Left forelimb (tissue), 1 donor: ENCODE results near the gene ZCCHC9.
"Not testable (repeated sequence)": the region's sequence is repeated elsewhere in the genome, so short reads cannot be mapped to it uniquely, and the experiment has no call there.

ENCODE experiments used
- DNase-seq: peaks from one replicate; pipeline ENCODE4 v3.0.0-alpha.2; 2018; ENCODE audit warnings: low spot score

ZCCHC9 gene

DNA sequence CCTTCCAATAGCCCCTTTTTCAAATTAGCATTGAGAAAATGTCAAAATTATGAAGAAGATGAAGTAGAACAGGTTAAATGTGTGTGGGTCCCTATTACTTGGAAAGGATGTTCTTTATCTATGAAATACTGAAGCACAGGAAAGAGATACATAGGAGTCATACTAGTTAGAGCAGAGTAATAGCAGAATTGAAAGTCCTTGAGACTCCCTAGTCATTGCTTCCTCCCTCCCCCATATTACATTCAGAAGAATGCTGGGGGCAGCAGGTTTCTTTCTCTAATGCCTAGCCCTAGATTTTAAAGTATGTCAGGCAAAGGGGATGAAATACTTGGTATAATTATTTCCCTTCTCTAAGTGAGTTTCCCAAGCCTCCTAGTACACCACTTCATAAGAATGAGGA lies 4.4 kb downstream of the ZCCHC9 start:
- DNase-seq, result no peak

DNA sequence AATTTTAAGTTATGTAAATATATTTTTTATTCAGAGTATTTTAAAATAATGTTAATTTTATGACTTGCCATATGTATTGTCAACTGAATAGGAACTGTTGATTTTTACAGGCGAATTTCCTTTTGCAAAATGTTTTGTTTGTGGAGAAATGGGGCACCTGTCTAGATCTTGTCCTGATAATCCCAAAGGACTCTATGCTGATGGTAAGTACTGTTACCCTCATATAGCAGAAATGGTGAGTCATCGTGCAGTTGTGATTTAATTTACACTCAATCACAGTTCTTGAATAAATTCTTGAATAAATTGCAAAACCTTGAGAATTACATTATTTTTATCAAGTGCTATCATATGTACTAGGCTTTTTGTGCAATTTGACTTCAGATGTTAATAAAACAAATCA lies 7.4 kb downstream of the ZCCHC9 start:
- DNase-seq, result no peak

DNA sequence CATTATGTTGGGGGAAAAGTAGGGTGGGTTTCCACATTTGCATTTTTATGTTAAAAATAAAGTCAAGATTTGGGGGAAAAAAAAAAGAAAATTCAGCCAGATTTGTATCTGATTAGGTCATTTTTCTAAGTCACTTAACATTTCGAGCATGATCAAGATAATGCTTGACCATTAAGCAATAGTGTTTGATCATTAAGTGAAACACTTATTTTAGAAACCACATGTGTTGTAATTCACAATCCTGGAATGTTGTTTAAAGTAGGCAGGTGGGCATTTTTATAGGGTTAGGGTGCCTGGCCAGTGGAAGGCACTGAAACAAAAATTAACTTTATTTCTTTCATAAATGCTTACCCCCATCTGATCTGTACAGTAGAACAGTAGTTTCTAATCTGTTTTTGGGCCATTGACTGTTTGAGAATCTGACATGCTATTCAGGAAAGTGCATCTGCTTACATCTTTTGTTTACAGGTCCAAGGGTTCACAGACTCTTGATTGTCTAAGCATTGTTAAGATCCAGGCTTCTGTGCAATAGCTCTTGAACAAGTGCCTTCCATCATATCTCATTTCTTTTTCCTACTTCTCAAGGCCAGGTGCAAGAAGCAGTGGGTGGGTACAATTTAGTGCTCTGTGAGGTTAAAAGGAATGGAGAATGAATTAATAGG lies 9.1 kb downstream of the ZCCHC9 start:
- DNase-seq, result no peak

DNA sequence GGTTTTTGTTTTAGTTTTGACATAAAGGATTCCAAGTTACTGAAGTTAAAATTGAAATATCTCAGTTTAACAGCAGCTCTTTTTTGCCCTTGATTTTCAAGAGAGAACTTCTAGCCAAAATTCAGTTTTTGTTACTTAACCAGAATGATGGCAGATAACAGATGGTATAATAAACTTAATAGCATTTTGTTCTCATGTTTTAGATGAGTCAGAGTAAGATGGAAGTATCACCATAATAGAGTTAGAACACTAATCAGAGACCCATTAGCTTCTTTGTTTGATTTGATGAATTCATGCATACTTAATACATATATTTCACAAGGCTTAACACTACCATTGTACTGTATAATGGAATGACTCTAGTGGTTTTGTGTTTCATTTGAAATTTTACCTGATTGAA lies 11.9 kb downstream of the ZCCHC9 start:
- DNase-seq, result no peak

DNA sequence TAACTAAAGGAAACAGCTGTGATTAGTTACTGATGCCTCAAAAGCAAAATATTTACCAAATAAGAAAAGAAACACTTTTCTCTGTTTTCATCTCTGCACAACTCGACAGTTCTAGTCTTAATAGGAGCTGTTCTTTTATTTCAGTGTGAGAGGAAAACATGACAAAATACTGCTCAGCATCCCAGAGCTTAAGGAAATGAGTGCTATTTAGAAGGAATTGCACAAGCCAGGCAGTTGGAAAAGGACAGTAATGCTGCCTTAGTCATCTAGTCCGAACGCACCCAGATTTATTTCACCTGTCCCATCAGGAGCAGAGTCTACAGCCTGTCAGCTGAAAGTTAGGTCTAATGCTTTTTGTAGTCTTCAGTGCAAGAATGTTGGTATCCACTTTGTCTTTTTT lies 12.3 kb downstream of the ZCCHC9 start:
- no peak for DNase-seq

DNA sequence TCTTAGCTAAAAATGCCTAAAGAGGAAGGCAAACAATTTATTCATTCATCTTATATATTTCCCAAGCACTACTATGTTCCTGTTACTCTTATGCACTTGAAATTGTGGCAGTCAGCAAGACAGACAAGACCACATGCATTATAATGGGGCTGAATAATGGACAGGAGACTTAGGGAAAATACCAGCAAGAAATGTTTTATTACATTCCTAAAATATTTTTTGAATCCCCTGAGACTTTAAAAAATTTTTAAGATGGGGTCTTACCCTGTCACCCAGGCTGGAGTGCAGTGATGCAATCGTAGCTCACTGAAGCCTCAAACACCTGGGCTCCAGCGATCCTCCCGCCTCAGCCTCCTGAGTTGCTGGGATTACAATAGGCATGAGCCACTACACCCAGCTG lies 13.2 kb downstream of the ZCCHC9 start:
- no peak for DNase-seq

DNA sequence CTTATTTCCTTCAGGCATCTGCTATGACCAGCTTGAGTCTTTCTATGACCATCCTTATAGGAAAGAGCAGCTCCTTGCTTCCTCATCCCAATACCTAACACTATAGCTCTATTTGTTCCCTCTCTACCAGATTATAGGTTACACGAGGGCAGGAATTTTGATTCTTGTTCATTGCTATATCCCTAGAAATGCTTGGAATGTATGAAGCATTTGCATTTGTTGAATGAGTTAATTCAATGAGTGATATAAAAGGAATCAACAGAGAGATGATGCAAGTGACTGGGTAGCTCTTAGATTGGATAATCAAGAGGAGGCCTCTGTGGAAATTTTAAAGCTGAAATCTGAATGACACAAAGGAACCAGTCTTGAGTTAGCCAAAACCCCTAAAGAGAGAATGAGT lies 13.9 kb downstream of the ZCCHC9 start:
- DNase-seq, result no peak

DNA sequence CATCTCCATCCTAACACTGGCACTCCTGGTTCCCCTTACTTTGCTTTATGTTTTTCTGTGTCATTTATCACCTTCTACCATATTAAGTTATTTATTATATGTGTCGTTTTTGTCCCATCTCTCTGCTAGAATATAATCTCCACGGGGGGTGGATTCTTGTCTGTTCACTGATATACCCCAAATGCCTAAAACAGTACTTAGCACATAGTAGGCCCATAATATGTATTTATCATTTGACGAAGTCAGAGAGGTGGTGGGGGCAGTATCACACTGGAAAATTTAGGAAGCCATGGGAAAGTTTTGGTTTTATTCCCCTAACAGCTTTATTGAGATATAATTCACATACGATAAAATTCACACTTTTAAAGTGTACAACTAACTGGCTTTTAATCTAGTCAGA lies 14.4 kb downstream of the ZCCHC9 start:
- DNase-seq, result no peak

DNA sequence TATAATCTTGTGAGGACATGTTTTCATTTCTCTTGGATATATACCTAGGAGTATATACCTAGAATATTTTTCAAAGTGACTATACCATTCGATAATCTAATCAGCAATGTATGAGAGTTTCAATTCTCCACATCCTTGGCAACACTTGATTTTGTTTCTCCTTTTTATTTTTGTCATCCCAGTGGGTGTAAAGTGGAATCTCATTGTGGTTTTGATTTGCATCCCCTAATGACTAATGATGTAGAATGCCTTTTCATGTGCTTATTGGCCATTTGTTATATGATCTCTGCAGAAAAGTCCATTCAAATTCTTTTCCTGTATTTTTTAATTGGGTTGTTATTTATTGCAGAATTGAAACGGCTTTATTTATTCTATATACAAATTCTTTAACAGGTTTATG lies 15.2 kb downstream of the ZCCHC9 start:
- no peak for DNase-seq

DNA sequence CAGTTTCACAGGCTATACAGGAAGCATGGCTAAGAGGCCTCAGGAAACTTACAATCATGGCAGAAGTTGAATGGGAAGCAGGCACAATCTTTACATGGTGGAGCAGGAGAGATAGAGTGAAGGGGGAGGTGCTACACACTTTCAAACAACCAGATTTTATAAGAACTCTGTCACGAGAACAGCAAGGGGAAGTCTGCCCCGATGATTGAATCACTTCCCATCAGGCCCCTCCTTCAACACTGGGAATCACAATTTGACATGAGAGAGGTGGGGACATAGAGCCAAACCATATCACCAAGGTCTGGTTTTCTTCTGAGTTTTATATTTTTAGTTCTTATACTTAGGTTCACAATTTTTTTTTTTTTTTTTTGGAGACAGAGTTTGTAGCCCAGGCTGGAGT lies 16.1 kb downstream of the ZCCHC9 start:
- DNase-seq, result no peak

DNA sequence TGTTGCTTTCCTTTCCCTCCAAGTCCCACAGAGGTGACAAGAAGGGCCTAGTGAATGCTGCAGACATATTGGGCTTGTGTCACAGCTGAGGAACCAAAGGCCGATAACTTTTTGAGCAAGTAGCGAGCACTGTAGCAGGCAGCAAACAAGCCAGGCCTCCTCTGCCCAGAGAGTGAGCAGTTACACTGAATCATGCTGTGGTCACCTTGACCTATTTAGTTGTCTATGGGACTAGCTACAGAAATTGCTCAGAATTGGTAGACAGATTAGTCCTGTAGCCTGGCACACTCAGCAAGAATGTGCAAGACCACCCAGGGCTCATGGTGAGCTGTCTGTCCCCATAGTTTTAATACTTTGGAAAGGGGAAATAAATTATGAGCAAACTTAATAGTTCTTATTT lies 25.2 kb downstream of the ZCCHC9 start:
- no peak for DNase-seq

DNA sequence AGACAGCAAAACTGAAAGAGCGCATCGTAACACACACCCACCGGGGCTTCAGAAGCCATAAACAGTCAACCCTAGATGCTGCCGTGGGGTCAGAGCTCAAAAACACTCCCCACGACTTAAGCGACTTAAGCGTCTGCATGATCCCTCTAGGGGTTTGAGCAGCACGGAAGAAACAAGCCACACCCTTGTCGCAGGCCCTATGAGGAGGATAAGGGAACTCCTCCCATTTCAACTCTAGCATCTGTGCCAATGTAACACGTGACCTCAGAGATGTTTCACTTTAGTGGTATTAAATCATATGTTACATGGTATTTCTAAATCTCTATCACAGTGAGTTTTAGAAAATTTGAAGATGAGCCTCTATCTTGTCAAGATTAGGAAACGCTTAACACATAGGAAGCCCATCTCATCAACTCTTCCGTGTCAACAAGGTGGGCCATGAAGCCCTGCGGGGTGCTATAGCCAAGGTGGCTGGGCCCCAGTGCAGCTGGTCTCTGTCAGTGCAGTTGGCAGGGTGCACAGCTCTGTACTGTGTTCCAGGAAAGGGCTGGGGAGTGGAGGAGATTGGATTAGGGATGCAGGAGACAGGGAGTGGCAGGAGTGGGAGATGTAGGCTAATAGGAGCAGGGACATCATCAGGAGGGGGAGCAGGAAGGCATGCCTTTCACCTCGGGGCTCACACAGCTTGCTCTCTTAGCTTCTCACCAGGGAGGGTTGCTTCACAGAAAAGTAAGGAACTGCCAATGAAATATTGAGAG lies 33.1 kb downstream of the ZCCHC9 start:
- no peak for DNase-seq

DNA sequence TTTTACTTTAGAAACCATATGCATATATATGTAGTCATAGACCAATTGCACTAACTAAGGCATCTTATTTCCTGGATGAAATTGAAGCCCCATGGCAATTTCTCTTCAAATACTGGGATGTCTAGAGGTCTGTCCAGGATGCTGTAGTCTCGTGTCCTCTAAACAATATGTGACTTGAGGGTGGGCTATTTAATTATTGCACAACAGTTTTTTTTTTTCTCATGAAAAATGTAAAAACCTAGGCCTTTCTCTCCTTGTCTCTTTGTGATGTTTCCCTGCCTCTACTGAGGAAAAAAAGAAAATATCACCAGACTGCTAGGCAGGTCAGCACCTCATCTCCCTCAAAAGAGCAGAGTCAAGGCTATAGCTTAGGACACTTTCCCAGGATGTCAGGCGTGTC lies 34.6 kb downstream of the ZCCHC9 start:
- DNase-seq, result no peak

DNA sequence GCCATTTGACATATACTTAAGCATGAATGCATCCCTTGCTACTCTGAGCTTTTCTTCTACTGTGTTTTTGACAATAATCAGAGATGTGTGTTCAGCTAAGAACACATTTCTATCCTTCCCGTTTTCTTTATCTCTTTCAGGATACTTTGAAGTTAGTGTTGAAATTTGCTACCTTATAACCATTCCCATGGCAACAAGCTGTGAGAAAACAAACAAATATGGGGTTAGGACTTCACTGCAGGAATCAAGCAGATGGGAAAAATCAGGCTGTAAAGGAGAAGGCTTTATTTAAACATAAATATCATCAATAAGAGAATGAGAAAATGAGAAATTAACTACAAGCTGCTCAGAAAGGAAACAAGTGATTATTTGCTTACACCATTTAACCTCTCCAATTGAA lies 35.2 kb downstream of the ZCCHC9 start:
- no peak for DNase-seq

DNA sequence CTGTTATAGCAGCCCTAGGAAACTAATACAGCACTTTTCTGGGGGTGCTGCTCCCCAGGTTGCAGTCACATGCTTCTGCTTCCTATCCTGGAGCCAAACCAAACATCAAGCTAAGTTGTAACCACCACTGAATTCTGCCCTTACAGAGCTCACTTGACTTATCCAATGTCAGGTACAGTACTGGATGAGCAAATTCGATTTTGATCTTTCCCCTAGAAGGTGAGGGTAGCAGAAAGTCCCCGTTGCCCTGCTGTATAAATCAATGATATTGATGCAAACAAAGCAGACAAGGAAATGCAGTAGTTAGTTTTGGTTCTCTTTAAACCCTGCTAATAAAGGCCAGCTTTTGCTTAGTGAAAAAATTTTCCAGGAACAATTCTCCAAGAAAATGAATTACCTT lies 36.4 kb downstream of the ZCCHC9 start:
- DNase-seq, result no peak

DNA sequence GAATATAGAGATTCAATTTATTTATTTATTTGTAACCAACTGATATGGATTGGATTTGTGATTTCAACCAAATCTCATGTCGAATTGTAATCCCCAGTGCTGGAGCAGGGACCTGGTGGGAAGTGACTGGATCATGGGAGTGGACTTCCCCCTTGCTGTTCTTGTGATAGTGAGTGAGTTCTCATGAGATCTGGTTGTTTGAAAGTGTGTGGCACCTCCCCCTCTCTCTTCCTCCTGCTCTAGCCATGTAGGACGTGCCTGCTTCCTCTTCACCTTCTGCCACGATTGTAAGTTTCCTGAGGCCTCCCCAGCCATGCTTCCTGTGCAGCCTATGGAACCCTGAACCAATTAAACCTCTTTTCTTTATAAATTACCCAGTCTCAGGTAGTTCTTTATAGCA lies 36.8 kb downstream of the ZCCHC9 start:
- not testable (repeated sequence) for DNase-seq

DNA sequence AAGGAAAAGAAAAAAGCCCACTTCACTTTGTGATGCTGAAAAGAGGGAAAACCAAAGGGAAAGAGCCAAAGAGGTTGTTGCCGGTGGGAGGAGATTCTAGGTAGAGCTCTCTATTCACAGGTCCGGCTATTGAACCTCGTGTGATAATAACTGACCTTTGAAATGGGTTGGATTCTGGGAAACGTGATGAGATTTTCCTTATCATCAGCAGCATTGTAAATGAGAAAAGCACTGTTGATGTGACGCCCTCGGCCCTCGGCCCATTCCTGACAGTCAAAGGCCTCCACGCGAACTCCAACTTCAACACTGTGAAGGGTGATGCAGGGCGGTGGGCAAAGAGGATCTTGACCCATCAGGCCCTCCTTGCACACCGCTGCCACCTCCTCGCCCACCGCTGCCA lies 43.3 kb downstream of the ZCCHC9 start:
- DNase-seq, result no peak

DNA sequence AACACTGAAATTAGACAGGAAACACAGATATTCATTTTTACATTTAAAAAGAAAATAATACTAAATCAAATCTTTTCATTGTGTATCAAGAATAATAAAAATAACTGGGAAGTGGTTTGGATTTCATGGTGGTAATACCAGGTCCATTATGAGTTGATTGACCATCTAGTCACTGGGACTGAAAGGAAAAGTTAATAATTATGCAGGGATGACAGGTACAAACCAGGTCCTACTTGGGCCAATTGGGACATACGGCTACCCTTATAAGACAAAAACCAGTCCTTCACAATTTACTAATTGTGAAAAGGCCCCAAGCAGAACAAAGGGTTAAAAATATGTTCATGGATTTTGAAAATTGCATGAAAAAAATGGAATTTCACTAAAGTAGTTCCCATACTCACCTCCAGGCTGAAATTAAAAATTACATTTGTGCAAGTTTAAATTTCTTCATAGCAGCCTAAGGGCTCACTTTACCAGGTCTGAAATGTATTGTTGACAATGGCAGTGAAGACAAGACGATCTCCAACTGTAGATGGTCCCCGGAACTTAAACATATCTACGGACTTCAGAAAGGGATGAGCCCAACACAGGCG lies 44.1 kb downstream of the ZCCHC9 start:
- DNase-seq, result no peak

DNA sequence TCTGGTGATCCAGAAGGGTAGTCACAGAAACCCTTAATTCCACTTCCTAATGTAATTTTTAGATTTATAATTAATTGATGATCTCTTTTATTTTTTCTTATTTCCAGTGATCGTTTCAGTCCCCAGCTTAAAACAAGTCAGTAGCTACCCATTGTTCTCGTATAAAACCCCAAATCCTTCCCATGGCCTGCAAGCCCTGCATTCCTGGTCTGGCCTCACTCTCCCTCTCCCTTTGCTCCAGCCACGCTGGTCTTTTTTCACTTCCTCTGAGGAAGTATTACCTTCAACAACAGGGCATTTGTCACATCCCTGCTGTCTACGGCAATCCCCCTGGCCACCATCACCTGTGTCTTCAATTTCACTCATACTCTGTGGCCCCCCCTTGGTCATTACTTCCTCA lies 47.8 kb downstream of the ZCCHC9 start:
- no peak for DNase-seq

DNA sequence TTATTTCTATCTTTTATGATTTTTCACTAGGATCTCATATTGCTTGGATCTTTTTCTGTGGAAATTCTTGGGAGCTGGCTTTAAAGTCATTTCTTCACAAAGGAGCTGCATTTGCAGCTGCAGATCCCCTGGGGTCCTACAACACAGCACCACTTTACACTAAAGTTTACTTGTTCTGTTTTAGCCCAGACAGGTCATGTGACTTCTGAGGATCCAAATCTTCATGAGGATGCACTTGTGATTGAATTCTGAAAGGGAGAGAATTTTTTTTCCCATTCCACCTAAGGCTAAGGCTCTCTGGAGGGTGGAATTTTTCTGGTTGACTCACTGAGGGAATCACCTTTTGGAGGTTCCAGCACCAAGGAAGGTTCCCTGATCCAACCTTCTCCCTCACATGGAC lies 49.1 kb downstream of the ZCCHC9 start:
- DNase-seq, result no peak

DNA sequence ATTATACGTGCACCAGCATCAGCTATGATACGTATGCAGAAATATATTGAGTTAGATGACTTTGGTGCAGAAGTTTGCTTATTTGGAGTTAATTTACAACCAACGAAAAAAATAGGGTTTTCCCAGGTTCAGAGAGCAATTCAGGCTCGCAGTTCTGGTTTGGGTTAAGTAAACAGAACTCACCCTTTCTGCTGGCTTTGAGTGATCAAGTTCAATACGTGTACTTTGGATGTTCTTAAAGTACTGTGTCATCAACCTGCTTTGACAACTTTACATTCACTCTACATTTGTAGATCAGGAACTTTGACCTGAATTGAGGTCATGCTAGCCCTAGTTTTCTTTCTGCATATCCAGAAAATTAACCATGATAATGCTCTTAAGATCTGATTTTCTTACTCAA lies 51.8 kb downstream of the ZCCHC9 start:
- no peak for DNase-seq

DNA sequence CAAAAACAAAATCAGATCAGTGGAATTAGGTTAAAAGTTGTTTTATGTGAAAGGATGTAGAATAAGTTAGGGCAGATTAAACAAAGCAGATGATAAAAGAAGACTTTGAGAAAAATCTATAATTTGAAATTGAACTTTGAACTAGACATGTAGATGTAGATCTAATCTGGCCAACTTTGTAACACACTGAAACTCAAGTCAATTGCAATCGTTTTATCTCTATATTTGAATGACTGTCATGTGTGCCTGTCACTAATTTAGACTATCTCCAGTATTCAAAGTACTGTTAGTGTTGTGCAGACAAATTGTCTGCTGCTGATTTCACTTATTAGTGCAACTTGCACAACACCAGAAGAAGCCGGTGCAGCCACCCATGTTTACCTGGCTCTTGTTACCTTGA lies 52.7 kb downstream of the ZCCHC9 start:
- DNase-seq, result no peak
